ENCODE results near the gene AATF. TPM values are rescaled to one million over a fixed set of nuclear protein-coding genes. Genes with fewer than 3 reads are reported as not detected.

AATF gene
- polyA plus RNA-seq, 1 donor from 2014 or later = 12.7 TPM

DNA sequence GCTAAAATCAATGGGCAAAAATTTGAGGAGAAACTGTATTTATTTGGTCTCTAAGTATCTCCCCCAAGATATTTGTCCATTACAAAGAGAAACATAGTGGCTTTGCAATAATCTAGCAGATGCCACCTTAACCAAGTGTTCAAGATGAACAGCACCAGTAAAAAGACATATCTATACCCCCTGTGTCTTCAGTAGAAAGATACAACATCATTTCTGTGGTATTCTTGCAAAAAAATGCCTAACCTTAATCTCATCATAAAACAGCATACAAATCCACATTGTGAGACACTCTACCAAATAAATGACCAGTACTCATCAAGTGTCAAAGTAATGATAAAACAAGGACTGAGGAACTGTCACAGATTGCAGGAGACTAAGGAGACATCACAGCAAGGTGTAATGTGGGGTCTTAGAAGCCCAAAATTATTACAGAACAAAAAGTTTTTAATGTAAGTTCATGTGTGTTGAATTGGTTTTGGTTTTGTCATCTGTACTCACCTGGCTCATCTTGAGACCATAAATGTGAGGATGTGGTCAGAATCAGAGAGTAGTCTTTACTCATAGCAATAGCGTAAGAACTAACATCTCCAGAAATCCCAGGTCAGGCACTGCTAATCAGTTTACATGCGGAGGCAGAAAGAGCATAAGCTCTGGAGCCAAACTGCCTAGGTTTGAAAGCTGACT, 77.2 kb downstream of the AATF start:
- Histone ChIP-seq H3K79me2 (replicated peaks; ENCODE audit: insufficient read depth, low read length) (no peaks in the 10 kb centered on the region), H4K20me1 (ENCODE audit: insufficient read depth) (no peaks in the 10 kb centered on the region), H3K9me2 (ENCODE audit: insufficient read depth, low read length) (no peaks in the 10 kb centered on the region), H3K4me3 (ENCODE audit: low read length) (no peak overlapping the region), H3K36me3 (ENCODE audit: insufficient read depth, low read length) (no peaks in the 10 kb centered on the region), H3K27me3 (ENCODE audit: insufficient read depth, low read depth, low read length) (no peaks in the 10 kb centered on the region), H3K4me2 (ENCODE audit: low read length) (no peak overlapping the region), H3K9me3 (ENCODE audit: low read length) (no peaks in the 10 kb centered on the region), H3K9ac (ENCODE audit: low read length) (no peak overlapping the region), H3K27ac (ENCODE audit: low read length) (no peak overlapping the region), H2AFZ (ENCODE audit: low read depth, low read length) (no peak overlapping the region), H3F3A (ENCODE audit: insufficient read depth, low read length, poor library complexity, severe bottlenecking) (no peaks in the 10 kb centered on the region)
- TF ChIP-seq EP300 (conservative IDR thresholded peaks at IDR 0.05; ENCODE audit: poor library complexity, severe bottlenecking) = no peak
- no peak for TF ChIP-seq MXI1 (conservative IDR thresholded peaks at IDR 0.05; ENCODE audit: poor library complexity, severe bottlenecking)
- no peak for TF ChIP-seq POLR2AphosphoS5 (IDR thresholded peaks at IDR 0.05)
- TF ChIP-seq, protein P1, sequence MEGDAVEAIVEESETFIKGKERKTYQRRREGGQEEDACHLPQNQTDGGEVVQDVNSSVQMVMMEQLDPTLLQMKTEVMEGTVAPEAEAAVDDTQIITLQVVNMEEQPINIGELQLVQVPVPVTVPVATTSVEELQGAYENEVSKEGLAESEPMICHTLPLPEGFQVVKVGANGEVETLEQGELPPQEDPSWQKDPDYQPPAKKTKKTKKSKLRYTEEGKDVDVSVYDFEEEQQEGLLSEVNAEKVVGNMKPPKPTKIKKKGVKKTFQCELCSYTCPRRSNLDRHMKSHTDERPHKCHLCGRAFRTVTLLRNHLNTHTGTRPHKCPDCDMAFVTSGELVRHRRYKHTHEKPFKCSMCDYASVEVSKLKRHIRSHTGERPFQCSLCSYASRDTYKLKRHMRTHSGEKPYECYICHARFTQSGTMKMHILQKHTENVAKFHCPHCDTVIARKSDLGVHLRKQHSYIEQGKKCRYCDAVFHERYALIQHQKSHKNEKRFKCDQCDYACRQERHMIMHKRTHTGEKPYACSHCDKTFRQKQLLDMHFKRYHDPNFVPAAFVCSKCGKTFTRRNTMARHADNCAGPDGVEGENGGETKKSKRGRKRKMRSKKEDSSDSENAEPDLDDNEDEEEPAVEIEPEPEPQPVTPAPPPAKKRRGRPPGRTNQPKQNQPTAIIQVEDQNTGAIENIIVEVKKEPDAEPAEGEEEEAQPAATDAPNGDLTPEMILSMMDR (IDR thresholded peaks at IDR 0.05; ENCODE audit: poor library complexity, severe bottlenecking) = no peak
- TF ChIP-seq EZH2 (IDR thresholded peaks at IDR 0.05; ENCODE audit: borderline replicate concordance, insufficient read depth, low read length, poor library complexity, severe bottlenecking) = no peak
- TF ChIP-seq TAF1 (IDR thresholded peaks at IDR 0.05; ENCODE audit: low read depth) = no peak
- no peak for TF ChIP-seq RAD21 (conservative IDR thresholded peaks at IDR 0.05)
- TF ChIP-seq SMC3 (conservative IDR thresholded peaks at IDR 0.05; ENCODE audit: poor library complexity) = no peak
- TF ChIP-seq, protein P2, sequence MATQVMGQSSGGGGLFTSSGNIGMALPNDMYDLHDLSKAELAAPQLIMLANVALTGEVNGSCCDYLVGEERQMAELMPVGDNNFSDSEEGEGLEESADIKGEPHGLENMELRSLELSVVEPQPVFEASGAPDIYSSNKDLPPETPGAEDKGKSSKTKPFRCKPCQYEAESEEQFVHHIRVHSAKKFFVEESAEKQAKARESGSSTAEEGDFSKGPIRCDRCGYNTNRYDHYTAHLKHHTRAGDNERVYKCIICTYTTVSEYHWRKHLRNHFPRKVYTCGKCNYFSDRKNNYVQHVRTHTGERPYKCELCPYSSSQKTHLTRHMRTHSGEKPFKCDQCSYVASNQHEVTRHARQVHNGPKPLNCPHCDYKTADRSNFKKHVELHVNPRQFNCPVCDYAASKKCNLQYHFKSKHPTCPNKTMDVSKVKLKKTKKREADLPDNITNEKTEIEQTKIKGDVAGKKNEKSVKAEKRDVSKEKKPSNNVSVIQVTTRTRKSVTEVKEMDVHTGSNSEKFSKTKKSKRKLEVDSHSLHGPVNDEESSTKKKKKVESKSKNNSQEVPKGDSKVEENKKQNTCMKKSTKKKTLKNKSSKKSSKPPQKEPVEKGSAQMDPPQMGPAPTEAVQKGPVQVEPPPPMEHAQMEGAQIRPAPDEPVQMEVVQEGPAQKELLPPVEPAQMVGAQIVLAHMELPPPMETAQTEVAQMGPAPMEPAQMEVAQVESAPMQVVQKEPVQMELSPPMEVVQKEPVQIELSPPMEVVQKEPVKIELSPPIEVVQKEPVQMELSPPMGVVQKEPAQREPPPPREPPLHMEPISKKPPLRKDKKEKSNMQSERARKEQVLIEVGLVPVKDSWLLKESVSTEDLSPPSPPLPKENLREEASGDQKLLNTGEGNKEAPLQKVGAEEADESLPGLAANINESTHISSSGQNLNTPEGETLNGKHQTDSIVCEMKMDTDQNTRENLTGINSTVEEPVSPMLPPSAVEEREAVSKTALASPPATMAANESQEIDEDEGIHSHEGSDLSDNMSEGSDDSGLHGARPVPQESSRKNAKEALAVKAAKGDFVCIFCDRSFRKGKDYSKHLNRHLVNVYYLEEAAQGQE (IDR thresholded peaks at IDR 0.05; ENCODE audit: borderline replicate concordance) = no peak

DNA sequence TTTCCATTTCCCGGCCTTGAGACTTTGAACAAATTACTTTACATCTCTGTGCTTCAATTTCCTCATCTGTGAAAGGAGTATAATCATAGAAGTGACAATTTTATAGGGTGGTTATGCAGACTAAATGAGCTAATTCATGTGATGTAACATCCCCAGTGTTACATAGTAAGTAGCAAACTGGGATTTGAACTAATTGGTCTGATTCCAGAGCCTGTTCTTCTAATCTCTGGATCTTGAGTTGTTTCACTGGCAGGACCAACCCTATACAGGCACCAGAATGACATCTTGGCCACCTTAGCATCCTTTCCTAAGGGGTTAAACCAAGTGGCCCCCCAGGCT, 77.7 kb downstream of the AATF start:
- Histone ChIP-seq H2AFZ (ENCODE audit: low read depth, low read length) (no peak overlapping the region), H3K27ac (ENCODE audit: low read length) (no peak overlapping the region), H3K9me3 (ENCODE audit: low read length) (no peaks in the 10 kb centered on the region), H4K20me1 (ENCODE audit: insufficient read depth) (no peaks in the 10 kb centered on the region), H3K4me2 (ENCODE audit: low read length) (no peak overlapping the region), H3K79me2 (replicated peaks; ENCODE audit: insufficient read depth, low read length) (no peaks in the 10 kb centered on the region), H3K9me2 (ENCODE audit: insufficient read depth, low read length) (no peaks in the 10 kb centered on the region), H3K36me3 (ENCODE audit: insufficient read depth, low read length) (no peaks in the 10 kb centered on the region), H3K4me3 (ENCODE audit: low read length) (no peak overlapping the region), H3K9ac (ENCODE audit: low read length) (no peak overlapping the region), H3F3A (ENCODE audit: insufficient read depth, low read length, poor library complexity, severe bottlenecking) (no peaks in the 10 kb centered on the region), H3K27me3 (ENCODE audit: insufficient read depth, low read depth, low read length) (no peaks in the 10 kb centered on the region)
- TF ChIP-seq, protein P1 (IDR thresholded peaks at IDR 0.05; ENCODE audit: poor library complexity, severe bottlenecking) = no peak
- TF ChIP-seq TAF1 (IDR thresholded peaks at IDR 0.05; ENCODE audit: low read depth) = no peak
- no peak for TF ChIP-seq SMC3 (conservative IDR thresholded peaks at IDR 0.05; ENCODE audit: poor library complexity)
- TF ChIP-seq, protein P2 (IDR thresholded peaks at IDR 0.05; ENCODE audit: borderline replicate concordance) = no peak
- no peak for TF ChIP-seq MXI1 (conservative IDR thresholded peaks at IDR 0.05; ENCODE audit: poor library complexity, severe bottlenecking)
- no peak for TF ChIP-seq EP300 (conservative IDR thresholded peaks at IDR 0.05; ENCODE audit: poor library complexity, severe bottlenecking)
- TF ChIP-seq EZH2 (IDR thresholded peaks at IDR 0.05; ENCODE audit: borderline replicate concordance, insufficient read depth, low read length, poor library complexity, severe bottlenecking) = no peak
- TF ChIP-seq POLR2AphosphoS5 (IDR thresholded peaks at IDR 0.05) = no peak
- TF ChIP-seq RAD21 (conservative IDR thresholded peaks at IDR 0.05) = no peak
